Testis (tissue), 2 donors: ENCODE results near the gene RAPGEF4.

Experiments used
- POLR2A ChIP-seq: fragments of 450-650 bp; IDR thresholded peaks from one replicate; pipeline ENCODE4 v1.6.1; 2017; ENCODE audit warnings: antibody characterized with exemption, mild to moderate bottlenecking, moderate library complexity
- TF ChIP-seq, protein P1 (sequence below), 3 experiments: fragments of 450-650 bp in 2 of 3; fragments of 200-600 bp in 1 of 3; sonication (generic) in 1 of 3; IDR thresholded peaks; one replicate each; pipeline ENCODE4 v1.5.1; 2016 to 2019; ENCODE audit warnings: antibody characterized with exemption in 3 of 3, mild to moderate bottlenecking in 2 of 3, moderate library complexity in 1 of 3

DNA sequence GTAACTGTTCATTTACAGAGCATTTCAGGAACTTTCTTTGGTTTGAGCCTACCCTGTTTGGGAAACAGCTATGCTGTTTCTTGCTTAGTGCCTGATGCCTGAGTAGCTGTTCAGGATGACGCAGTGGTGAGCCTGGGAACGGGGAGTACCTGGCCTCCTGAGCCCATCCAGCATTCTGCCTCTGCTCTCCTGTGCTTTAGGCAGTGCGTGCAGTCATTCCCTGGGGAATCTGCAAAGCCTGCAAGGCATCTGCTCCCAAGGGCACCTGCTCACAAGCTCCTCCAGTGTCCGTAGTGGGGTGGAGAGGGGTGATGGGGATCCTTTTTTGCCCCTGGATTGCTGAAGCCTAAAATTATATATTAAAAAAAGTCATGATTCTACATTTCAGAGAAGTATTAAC is 68.8 kb downstream of the RAPGEF4 start:
- TF ChIP-seq, protein P1, sequence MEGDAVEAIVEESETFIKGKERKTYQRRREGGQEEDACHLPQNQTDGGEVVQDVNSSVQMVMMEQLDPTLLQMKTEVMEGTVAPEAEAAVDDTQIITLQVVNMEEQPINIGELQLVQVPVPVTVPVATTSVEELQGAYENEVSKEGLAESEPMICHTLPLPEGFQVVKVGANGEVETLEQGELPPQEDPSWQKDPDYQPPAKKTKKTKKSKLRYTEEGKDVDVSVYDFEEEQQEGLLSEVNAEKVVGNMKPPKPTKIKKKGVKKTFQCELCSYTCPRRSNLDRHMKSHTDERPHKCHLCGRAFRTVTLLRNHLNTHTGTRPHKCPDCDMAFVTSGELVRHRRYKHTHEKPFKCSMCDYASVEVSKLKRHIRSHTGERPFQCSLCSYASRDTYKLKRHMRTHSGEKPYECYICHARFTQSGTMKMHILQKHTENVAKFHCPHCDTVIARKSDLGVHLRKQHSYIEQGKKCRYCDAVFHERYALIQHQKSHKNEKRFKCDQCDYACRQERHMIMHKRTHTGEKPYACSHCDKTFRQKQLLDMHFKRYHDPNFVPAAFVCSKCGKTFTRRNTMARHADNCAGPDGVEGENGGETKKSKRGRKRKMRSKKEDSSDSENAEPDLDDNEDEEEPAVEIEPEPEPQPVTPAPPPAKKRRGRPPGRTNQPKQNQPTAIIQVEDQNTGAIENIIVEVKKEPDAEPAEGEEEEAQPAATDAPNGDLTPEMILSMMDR (IDR thresholded peaks at IDR 0.05): no peak
- no peak for TF ChIP-seq POLR2A
